Ovary (tissue), 9 donors: ENCODE measurements around the gene NUP85. TPM values are rescaled to one million over a fixed set of nuclear protein-coding genes. Genes with fewer than 3 reads are reported as not detected.

Source experiments
- DNase-seq, 5 donors: peaks; one replicate each; pipeline ENCODE4 v3.0.0-alpha.2; 2019 to 2020
- H3K27ac ChIP-seq, 2 donors: fragments of 200-600 bp; one replicate each; pipeline versions ENCODE4 v1.5.1 to v1.8.0; 2019 to 2022
- H3K27me3 ChIP-seq: fragments of 200-600 bp; one replicate; pipeline ENCODE4 v1.8.0; 2022
- H3K36me3 ChIP-seq: fragments of 200-600 bp; sonication (generic); one replicate; pipeline ENCODE4 v1.5.1; 2019
- H3K4me1 ChIP-seq: one replicate; pipeline ENCODE4 v1.8.1; 2013; ENCODE audit warnings: mild to moderate bottlenecking, moderate library complexity; ENCODE audit not compliant: insufficient read depth
- H3K4me3 ChIP-seq: fragments of 200-600 bp; sonication (generic); one replicate; pipeline ENCODE4 v1.5.1; 2017
- H3K9me3 ChIP-seq, 2 donors: fragments of 200-600 bp in 1 of 2; sonication (generic) in 1 of 2; one replicate each; pipeline versions ENCODE4 v1.5.1 to v1.8.1; 2013 to 2019; ENCODE audit warnings: mild to moderate bottlenecking in 1 of 2, moderate library complexity in 1 of 2
- CTCF ChIP-seq, 3 donors: fragments of 450-650 bp in 2 of 3; fragments of 200-600 bp in 1 of 3; IDR thresholded peaks; one replicate each; pipeline versions ENCODE4 v1.5.1 to v1.8.0; 2016 to 2022; ENCODE audit warnings: antibody characterized with exemption in 3 of 3, mild to moderate bottlenecking in 1 of 3
- EP300 ChIP-seq: sonication (generic); formaldehyde crosslinking; IDR thresholded peaks from one replicate; pipeline ENCODE4 v1.6.1; 2017; ENCODE audit warnings: antibody characterized with exemption
- POLR2A ChIP-seq: fragments of 450-650 bp; IDR thresholded peaks from one replicate; pipeline ENCODE4 v1.6.1; 2017; ENCODE audit warnings: antibody characterized with exemption, mild to moderate bottlenecking, moderate library complexity
- WGBS, 3 donors: extraction: QIAGEN DNeasy Blood & Tissue Kit in 1 of 3; methylation state at CpG; one replicate each; pipeline versions ENCODE4 v1.1.5 to v1.1.7; 2013 to 2017; 5-methylcytosine and 5-hydroxymethylcytosine counted together
- intact Hi-C, 4 donors: fragments of 100-400 bp; cut with DNase I; formaldehyde crosslinking; loops; one replicate each; pipeline versions ENCODE4 v1.11.0 to v1.15.1; 2022 to 2023
- polyA plus RNA-seq, 2 donors: library from polyadenylated mRNA; stranded (reverse); fragments of 200-250 nt in 1 of 2; fragments of 350-450 nt in 1 of 2; fragmentation: Illumina TruSeq in 1 of 2; extraction: RNeasy Lipid Tissue Mini Kit (QIAGEN cat#74804) in 1 of 2; gene quantifications; one replicate each; pipeline ENCODE4 v1.2.3, GENCODE V29; 2013 to 2014
- total RNA-seq, 7 donors: library from RNA; depleted of rRNA in 2 of 7; stranded (reverse); fragments of >200 nt in 2 of 7; fragmentation: NEBNext Ultra II Directional in 3 of 7; extraction: Animal tissue kit (Norgen Biotek cat#: 25700) in 3 of 7; gene quantifications; one replicate each; pipeline versions ENCODE4 v1.1.0 to v1.2.4, GENCODE V29; 2016 to 2023
- donor health status: DM: no; HTN: no; CAD: no; lungs with moderate emphysema.
- donor health status: DM: no; HTN: no; CAD: no.
- donor health status: Bipolar disorder and iron deficiency.
- donor health status: DM: yes; HTN: yes; CAD: no.
- donor health status: DM: no; HTN: no; CAD: no.
- donor health status: DM: yes; HTN: yes; CAD: no.

The NUP85 gene
- total and polyA plus RNA-seq, 9 donors: 23.4 to 82.2 (median 50.8) TPM

DNA sequence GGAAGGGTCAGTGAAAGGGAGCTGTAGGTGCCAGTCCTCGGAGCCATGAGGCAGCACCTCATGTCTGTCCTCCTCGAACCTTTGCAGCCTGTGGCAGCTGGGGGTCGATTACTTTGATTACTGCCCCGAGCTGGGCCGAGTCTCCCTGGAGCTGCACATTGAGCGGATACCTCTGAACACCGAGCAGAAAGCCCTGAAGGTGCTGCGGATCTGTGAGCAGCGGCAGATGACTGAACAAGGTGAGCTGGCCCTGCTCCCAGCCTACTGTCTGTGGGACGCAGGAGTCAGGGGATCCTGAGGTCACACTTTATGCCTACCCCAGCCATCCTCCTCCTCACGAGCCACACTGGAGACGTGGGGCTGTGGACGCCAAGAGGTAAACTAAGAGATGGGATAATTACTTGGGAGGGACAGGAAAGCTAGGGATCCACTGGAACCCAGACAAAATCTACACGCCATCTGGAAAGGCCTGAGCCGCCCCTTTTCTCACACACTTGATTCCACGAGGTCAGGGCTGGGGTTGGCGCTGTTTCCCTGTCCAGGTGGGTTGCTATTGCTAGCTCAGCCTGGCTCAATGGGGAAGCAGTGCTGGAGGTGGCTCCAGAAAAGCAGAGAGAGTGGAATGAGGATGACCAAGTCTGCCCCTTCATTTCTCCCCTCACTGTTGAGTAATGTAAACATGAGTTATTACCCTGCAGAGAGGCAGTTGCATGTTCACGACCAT is 26.4 kb downstream of the NUP85 start:
- no peaks in the 10 kb centered on the region for H3K4me1 ChIP-seq
- H3K4me3 ChIP-seq: no peak overlapping the region
- no peaks in the 10 kb centered on the region for H3K36me3 ChIP-seq
- no peaks in the 10 kb centered on the region for H3K27me3 ChIP-seq
- no peak overlapping the region for H3K27ac ChIP-seq
- H3K9me3 ChIP-seq: no peaks in the 10 kb centered on the region
- DNase-seq: no peak
- intact Hi-C loops: no loop called here
- TF ChIP-seq EP300: no peak
- no peak for TF ChIP-seq POLR2A
- TF ChIP-seq CTCF (IDR thresholded peaks at IDR 0.05): no peak
- WGBS, 3 donors: 84 to 87% (median 85%) methylated on average over 18 of the region's 18 CpGs

DNA sequence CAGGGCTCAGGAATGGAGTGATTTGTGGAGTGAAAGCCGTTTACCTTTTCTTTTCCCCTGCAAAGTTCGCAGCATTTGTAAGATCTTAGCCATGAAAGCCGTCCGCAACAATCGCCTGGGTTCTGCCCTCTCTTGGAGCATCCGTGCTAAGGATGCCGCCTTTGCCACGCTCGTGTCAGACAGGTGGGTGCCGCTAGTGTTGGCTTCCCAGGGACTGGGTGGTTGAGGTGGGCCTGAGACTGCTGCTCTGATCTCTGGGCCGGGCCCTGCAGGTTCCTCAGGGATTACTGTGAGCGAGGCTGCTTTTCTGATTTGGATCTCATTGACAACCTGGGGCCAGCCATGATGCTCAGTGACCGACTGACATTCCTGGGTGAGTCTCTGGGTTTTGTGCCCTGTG is 27.3 kb downstream of the NUP85 start:
- 92% methylated on average over 13 of the region's 13 CpGs for WGBS, 3 donors
- Histone ChIP-seq H3K27ac (no peak overlapping the region), H3K27me3 (no peaks in the 10 kb centered on the region), H3K4me3 (no peak overlapping the region), H3K9me3 (no peaks in the 10 kb centered on the region), H3K4me1 (no peaks in the 10 kb centered on the region), H3K36me3 (no peaks in the 10 kb centered on the region)
- no peak for DNase-seq
- TF ChIP-seq POLR2A (no peak), EP300 (no peak)
- intact Hi-C loops: no loop called here

GRCh38 chr17:75237100-75238014 is 31.9 kb downstream of the NUP85 start:
- Histone ChIP-seq H3K4me1 (no peaks in the 10 kb centered on the region), H3K4me3 (no peak overlapping the region), H3K27ac (no peak overlapping the region), H3K9me3 (no peaks in the 10 kb centered on the region), H3K36me3 (no peaks in the 10 kb centered on the region), H3K27me3 (no peaks in the 10 kb centered on the region)
- whole genome bisulfite sequencing, 3 donors: 73 to 75% (median 73%) methylated on average over 12 of the region's 12 CpGs
- no peak for DNase-seq
- intact Hi-C loops: no loop called here
- TF ChIP-seq EP300: no peak
- TF ChIP-seq CTCF (IDR thresholded peaks at IDR 0.05): no peak
- TF ChIP-seq POLR2A: no peak

DNA sequence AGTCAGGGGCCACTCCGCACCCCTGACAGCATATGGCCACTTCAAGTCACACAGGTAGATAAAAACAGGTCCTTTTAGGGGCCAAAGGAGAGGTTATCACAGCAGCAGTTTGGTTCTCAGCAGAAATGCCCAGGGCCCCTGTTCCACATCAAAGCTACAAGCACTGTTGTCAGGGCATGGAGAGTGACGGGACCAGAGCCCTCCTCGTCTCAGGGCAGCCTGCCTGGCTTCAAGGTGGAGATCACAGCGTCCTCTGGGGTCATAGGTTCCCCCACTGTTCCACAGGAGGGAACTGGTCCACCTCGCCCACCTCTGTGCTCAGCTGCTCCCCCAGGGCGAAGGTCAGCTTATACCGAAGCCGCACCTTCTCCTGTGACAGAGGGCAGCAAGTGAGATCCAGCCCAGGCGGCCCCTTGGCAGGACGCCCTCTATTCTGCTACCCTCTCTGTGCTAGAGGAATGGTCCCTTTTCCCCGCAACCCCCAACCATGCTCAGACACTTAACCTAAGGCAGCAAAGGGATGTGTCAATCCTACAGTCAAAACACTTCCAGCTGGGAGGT is 32.6 kb downstream of the NUP85 start:
- Histone ChIP-seq H3K27me3 (no peaks in the 10 kb centered on the region), H3K9me3 (no peaks in the 10 kb centered on the region), H3K36me3 (no peaks in the 10 kb centered on the region), H3K4me1 (no peaks in the 10 kb centered on the region), H3K4me3 (no peak overlapping the region), H3K27ac (no peak overlapping the region)
- 73 to 83% (median 77%) methylated on average over 11 of the region's 11 CpGs for WGBS, 3 donors
- DNase-seq: no peak
- no peak for TF ChIP-seq EP300
- no peak for TF ChIP-seq POLR2A
- TF ChIP-seq CTCF (IDR thresholded peaks at IDR 0.05): no peak
- intact Hi-C loops: no loop called here
